ENCODE results near the gene PTPN6.
A peak's percentile ranks its signal among the peaks of the same experiment; 100 is the strongest.

Gene PTPN6

GRCh38 chr12:6923003-6923732, 28.0 kb upstream of the PTPN6 start:
- DNase-seq (ENCODE audit: low read depth, low spot score) = no peak

- no peak for DNase-seq (ENCODE audit: low read depth, low spot score)
These were observed 27.3 kb upstream of the PTPN6 start for GRCh38 chr12:6923851-6924250.

GRCh38 chr12:6925239-6925539, 26.0 kb upstream of the PTPN6 start:
- DNase-seq (ENCODE audit: low read depth, low spot score) = no peak

- no peak for DNase-seq (ENCODE audit: low read depth, low spot score)
These were observed 25.4 kb upstream of the PTPN6 start for GRCh38 chr12:6925540-6926279.

GRCh38 chr12:6927379-6928021, 23.7 kb upstream of the PTPN6 start, which contains the start of gene ATN1:
ATN1 (plus strand) TSS chr12:6927959; CDS start chr12:6934002, 6,043 bp downstream.
- DNase-seq (ENCODE audit: low read depth, low spot score) = no peak

- no peak for DNase-seq (ENCODE audit: low read depth, low spot score)
These were observed 23.0 kb upstream of the PTPN6 start for GRCh38 chr12:6928022-6928702.

- DNase-seq (ENCODE audit: low read depth, low spot score) = no peak
These were observed 22.3 kb upstream of the PTPN6 start for GRCh38 chr12:6928703-6929407.

- no peak for DNase-seq (ENCODE audit: low read depth, low spot score)
These were observed 21.4 kb upstream of the PTPN6 start for GRCh38 chr12:6929466-6930452.

- DNase-seq (ENCODE audit: low read depth, low spot score) = no peak
These were observed 18.4 kb upstream of the PTPN6 start for GRCh38 chr12:6932766-6933165.

- no peak for DNase-seq (ENCODE audit: low read depth, low spot score)
These were observed 17.0 kb upstream of the PTPN6 start for GRCh38 chr12:6934110-6934509.

- no peak for DNase-seq (ENCODE audit: low read depth, low spot score)
These were observed 15.6 kb upstream of the PTPN6 start for GRCh38 chr12:6935371-6936193.

GRCh38 chr12:6936194-6936635, 14.9 kb upstream of the PTPN6 start:
- no peak for DNase-seq (ENCODE audit: low read depth, low spot score)

GRCh38 chr12:6936636-6937480, 14.3 kb upstream of the PTPN6 start:
- DNase-seq (ENCODE audit: low read depth, low spot score) = no peak

- peak; percentile 90 for DNase-seq (ENCODE audit: low read depth, low spot score)
These were observed 13.4 kb upstream of the PTPN6 start for GRCh38 chr12:6937481-6938352.

- DNase-seq (ENCODE audit: low read depth, low spot score) = no peak
These were observed 12.6 kb upstream of the PTPN6 start for GRCh38 chr12:6938353-6939190.

GRCh38 chr12:6939191-6939540, 12.0 kb upstream of the PTPN6 start:
- DNase-seq (ENCODE audit: low read depth, low spot score) = no peak

- no peak for DNase-seq (ENCODE audit: low read depth, low spot score)
These were observed 9.9 kb upstream of the PTPN6 start for GRCh38 chr12:6941267-6941666.

Data from smooth muscle cell of the brain vasculature (primary cell).